Body of pancreas (tissue), 4 donors: ENCODE data around the gene IFNGR1.

ENCODE experiments used
- CTCF ChIP-seq, 7 experiments: fragments of 450-650 bp in 4 of 7; fragments of 200-600 bp in 3 of 7; sonication (generic) in 3 of 7; IDR thresholded peaks; one replicate each; pipeline ENCODE4 v1.5.1; 2016 to 2019; ENCODE audit warnings: antibody characterized with exemption in 7 of 7
- POLR2A ChIP-seq, 3 donors: fragments of 450-650 bp; IDR thresholded peaks; one replicate each; pipeline ENCODE4 v1.6.1; 2016; ENCODE audit warnings: antibody characterized with exemption in 3 of 3, mild to moderate bottlenecking in 2 of 3

DNA sequence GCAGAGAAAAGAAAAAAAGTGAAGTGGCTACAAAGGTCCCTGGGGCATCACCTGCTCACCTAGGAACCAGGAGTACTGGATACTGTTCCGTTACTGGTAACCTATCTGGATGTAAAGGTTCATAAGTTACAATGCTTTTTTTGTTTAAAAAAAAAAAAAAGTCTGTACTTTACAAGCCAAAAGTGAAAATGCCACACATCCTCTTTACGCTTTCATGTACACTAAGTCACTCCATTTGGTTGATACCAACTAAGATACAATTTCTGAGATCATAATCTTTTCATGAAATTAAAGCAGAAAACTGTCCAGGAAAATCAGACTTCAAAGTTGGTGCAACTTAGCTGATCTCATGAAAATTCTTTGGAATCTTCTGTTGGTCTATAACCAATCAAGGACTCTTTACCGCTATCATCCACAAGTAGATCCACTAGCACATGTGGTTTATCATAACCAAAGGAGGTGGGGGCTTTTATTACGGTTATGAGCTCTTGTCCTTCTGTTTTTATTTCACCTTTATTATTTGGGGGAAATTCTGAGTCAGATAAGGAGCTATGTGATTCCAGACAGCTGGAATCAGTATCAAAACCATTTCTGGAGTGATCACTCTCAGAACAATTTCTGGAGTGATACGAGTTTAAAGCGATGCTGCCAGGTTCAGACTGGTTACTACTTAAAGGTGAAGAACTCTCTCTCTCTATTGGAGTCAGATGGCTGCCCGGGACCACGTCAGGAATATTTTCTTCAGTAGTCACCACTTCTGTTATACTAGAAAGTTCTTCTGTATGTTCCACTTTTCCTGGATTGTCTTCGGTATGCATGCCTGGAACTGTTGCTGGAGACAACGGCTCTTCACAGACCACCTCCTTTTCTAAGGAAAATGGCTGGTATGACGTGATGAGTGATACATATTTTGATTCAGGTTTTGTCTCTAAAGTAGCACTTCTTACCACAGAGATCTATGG lies 21.2 kb downstream of the IFNGR1 start:
- TF ChIP-seq CTCF (IDR thresholded peaks at IDR 0.05) (no peak), POLR2A (IDR thresholded peaks at IDR 0.05) (no peak)
